GM23338 (cell line): ENCODE data around the gene EDEM3. TPM values are rescaled to one million over a fixed set of nuclear protein-coding genes. Genes with fewer than 3 reads are reported as not detected.

Source experiments
- ATAC-seq: fragments of 200-7000 bp; cut with Tn5 transposase; 3 replicates; pipeline ENCODE4 v1.9.1; 2020
- DNase-seq: peaks from one replicate; pipeline ENCODE4 v3.0.0-alpha.2; 2015; ENCODE audit warnings: low spot score
- H2AFZ ChIP-seq: fragments of 200-600 bp; sonication (generic); 2 replicates; pipeline ENCODE4 v1.8.0; 2016; ENCODE audit warnings: antibody characterized with exemption, mild to moderate bottlenecking, moderate library complexity
- H3F3A ChIP-seq: fragments of 200-600 bp; sonication (generic); replicated peaks from 2 replicates; pipeline ENCODE4 v1.8.0; 2017; ENCODE audit warnings: antibody characterized with exemption, mixed run types, low read depth
- H3K27ac ChIP-seq: fragments of 200-600 bp; sonication (generic); 2 replicates; pipeline ENCODE4 v1.6.1; 2016; ENCODE audit warnings: low read depth
- H3K27me3 ChIP-seq: fragments of 200-600 bp; sonication (generic); 2 replicates; pipeline ENCODE4 v1.8.0; 2016; ENCODE audit warnings: mild to moderate bottlenecking, mixed run types, moderate library complexity; ENCODE audit not compliant: insufficient read depth
- H3K36me3 ChIP-seq: fragments of 200-600 bp; sonication (generic); 2 replicates; pipeline ENCODE4 v1.8.0; 2016; ENCODE audit warnings: mild to moderate bottlenecking; ENCODE audit not compliant: insufficient read depth
- H3K4me1 ChIP-seq: fragments of 200-600 bp; sonication (generic); 2 replicates; pipeline ENCODE4 v1.8.0; 2016; ENCODE audit warnings: mild to moderate bottlenecking, moderate library complexity; ENCODE audit not compliant: insufficient read depth
- H3K4me2 ChIP-seq: fragments of 200-600 bp; sonication (generic); 2 replicates; pipeline ENCODE4 v1.7.1; 2017; ENCODE audit warnings: mixed run types
- H3K4me3 ChIP-seq: fragments of 200-600 bp; sonication (generic); 2 replicates; pipeline ENCODE4 v1.6.1; 2016; ENCODE audit warnings: mixed run types
- H3K79me2 ChIP-seq: fragments of 200-600 bp; sonication (generic); replicated peaks from 2 replicates; pipeline ENCODE4 v1.8.0; 2017; ENCODE audit warnings: mild to moderate bottlenecking; ENCODE audit not compliant: insufficient read depth
- H3K9me2 ChIP-seq: fragments of 200-600 bp; sonication (generic); 2 replicates; pipeline ENCODE4 v1.8.0; 2017; ENCODE audit not compliant: insufficient read depth
- H4K20me1 ChIP-seq: fragments of 200-600 bp; sonication (generic); replicated peaks from 2 replicates; pipeline ENCODE4 v1.8.0; 2017; ENCODE audit warnings: mild to moderate bottlenecking; ENCODE audit not compliant: insufficient read depth
- H3K27ac Mint-ChIP-seq: 2 replicates; pipeline ENCODE4 v1.8.0; 2020; ENCODE audit warnings: inconsistent platforms, mild to moderate bottlenecking, moderate library complexity, mixed read lengths
- H3K27me3 Mint-ChIP-seq: 3 replicates; pipeline ENCODE4 v1.8.0; 2022; ENCODE audit warnings: low read depth, mild to moderate bottlenecking, moderate library complexity, mixed read lengths, inconsistent platforms; ENCODE audit not compliant: insufficient read depth, poor library complexity
- H3K36me3 Mint-ChIP-seq: 3 replicates; pipeline ENCODE4 v1.8.0; 2021; ENCODE audit warnings: low read depth, mild to moderate bottlenecking, inconsistent platforms, moderate library complexity, mixed read lengths
- H3K4me1 Mint-ChIP-seq: 3 replicates; pipeline ENCODE4 v1.8.0; 2020; ENCODE audit warnings: mild to moderate bottlenecking, inconsistent platforms, mixed read lengths
- H3K4me3 Mint-ChIP-seq: 3 replicates; pipeline ENCODE4 v1.8.0; 2021; ENCODE audit warnings: moderate library complexity, mild to moderate bottlenecking, inconsistent platforms, mixed read lengths
- H3K9me3 Mint-ChIP-seq: 3 replicates; pipeline ENCODE4 v1.8.0; 2020; ENCODE audit warnings: moderate library complexity, mild to moderate bottlenecking, inconsistent platforms, mixed read lengths
- CREB1 ChIP-seq: fragments of 250-450 bp; sonication (Bioruptor Pico); IDR thresholded peaks from 2 replicates; pipeline ENCODE4 v1.5.0; 2020; ENCODE audit warnings: low read depth, mild to moderate bottlenecking, moderate library complexity
- EZH2 ChIP-seq: fragments of 200-600 bp; sonication (generic); IDR thresholded peaks from one replicate; pipeline ENCODE4 v1.8.0; 2017; ENCODE audit warnings: antibody characterized with exemption, mild to moderate bottlenecking, low read depth; ENCODE audit not compliant: unreplicated experiment
- EZH2phosphoT487 ChIP-seq: fragments of 200-600 bp; sonication (generic); IDR thresholded peaks from one replicate; pipeline ENCODE4 v1.8.1; 2018; ENCODE audit warnings: antibody characterized with exemption; ENCODE audit not compliant: unreplicated experiment
- JUNB ChIP-seq: IDR thresholded peaks from one replicate; pipeline ENCODE4 v1.6.1; 2016; ENCODE audit warnings: antibody characterized with exemption; ENCODE audit not compliant: unreplicated experiment
- NANOG ChIP-seq: IDR thresholded peaks from 2 replicates; pipeline ENCODE4 v1.6.1; 2016; ENCODE audit warnings: antibody characterized with exemption, borderline replicate concordance
- POLR2AphosphoS5 ChIP-seq: IDR thresholded peaks from 2 replicates; pipeline ENCODE4 v1.6.1; 2016; ENCODE audit warnings: antibody characterized with exemption, low read depth
- STAT1 ChIP-seq: IDR thresholded peaks from one replicate; pipeline ENCODE4 v1.6.1; 2016; ENCODE audit warnings: antibody characterized with exemption; ENCODE audit not compliant: unreplicated experiment
- ZNF331 ChIP-seq: fragments of 250-450 bp; sonication (Bioruptor Pico); IDR thresholded peaks from 2 replicates; pipeline ENCODE4 v1.5.0; 2020; ENCODE audit warnings: low read depth, mild to moderate bottlenecking, moderate library complexity
- polyA plus RNA-seq: library from polyadenylated mRNA; unstranded; fragments of >200 nt; fragmentation: Nextera tagmentation; extraction: Ambion mirVana; gene quantifications from 2 replicates; pipeline ENCODE4 v1.2.1, GENCODE V29; 2016
- total RNA-seq: library from RNA; depleted of rRNA; stranded (reverse); fragments of >200 nt; shearing (Covaris generic); gene quantifications from 2 replicates; pipeline ENCODE4 v1.2.3, GENCODE V29; 2014
- TF ChIP-seq, protein P1 (sequence below), 2 experiments: fragments of 200-600 bp in 1 of 2; sonication (generic) in 1 of 2; conservative IDR thresholded peaks; 2 replicates each; pipeline versions ENCODE4 v1.5.1 to v1.6.1; 2016 to 2017; ENCODE audit warnings: antibody characterized with exemption in 2 of 2, low read depth in 2 of 2, mild to moderate bottlenecking in 2 of 2, moderate library complexity in 1 of 2
- TF ChIP-seq, protein P2 (sequence below): IDR thresholded peaks from one replicate; pipeline ENCODE4 v1.6.1; 2018; ENCODE audit warnings: antibody characterized with exemption; ENCODE audit not compliant: unreplicated experiment
- TF ChIP-seq, protein P3 (sequence below): IDR thresholded peaks from 2 replicates; pipeline ENCODE4 v1.6.1; 2016; ENCODE audit warnings: antibody characterized with exemption
- TF ChIP-seq, protein P4 (sequence below): fragments of 250-450 bp; sonication (Bioruptor Pico); IDR thresholded peaks from 2 replicates; pipeline ENCODE4 v1.5.0; 2020; ENCODE audit warnings: mild to moderate bottlenecking, moderate library complexity

Gene EDEM3
- total and polyA plus RNA-seq, 2 experiments from 2014 or later = 4.8 to 11.5 TPM

DNA sequence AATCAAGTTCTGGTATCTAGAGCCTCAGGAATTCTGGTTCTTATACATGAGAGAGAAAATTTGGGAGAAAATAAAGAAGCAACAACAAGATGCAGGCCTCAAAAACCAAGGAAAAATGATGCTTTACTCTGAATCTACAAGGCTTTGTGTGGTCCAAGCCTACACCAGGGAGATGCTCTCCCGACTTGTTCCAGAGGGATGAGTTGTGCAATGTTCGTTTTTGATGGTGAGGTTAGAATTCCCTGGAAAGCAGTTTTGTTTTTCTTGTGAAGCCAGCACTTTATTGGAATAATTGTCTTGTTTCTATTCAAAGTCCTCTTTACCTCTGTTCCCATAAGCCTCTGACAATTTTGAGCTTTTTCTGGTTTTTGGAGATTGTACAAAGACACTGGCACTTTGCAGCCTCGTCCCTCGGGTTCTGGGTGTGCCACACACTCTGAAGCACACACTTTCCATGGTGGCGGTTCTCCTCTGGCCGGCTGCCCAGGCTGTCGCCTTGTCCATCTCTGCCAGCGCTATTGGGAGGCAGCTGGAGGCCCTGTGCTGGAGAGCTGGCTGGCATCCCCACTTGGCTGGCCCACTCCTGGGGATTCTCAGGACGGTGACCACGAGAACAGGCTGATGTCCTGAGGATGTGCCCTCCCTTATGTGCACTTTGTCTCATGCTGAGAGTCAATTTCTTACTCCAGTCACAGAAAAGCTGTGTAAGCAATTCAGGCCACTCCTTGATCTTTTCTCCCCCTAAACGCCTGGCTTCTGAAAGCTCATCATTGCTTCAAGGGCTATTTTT, 70.2 kb downstream of the EDEM3 start:
- Histone ChIP-seq H3K4me1 (no peaks in the 10 kb centered on the region; the same call in 1 of the 2 replicates), H3K27me3 (no peaks in the 10 kb centered on the region), H3K4me3 (no peak overlapping the region), H3K4me2 (no peak overlapping the region), H3F3A (no peaks in the 10 kb centered on the region), H2AFZ (no peak overlapping the region; the same call in none of the 2 replicates), H3K36me3 (no peaks in the 10 kb centered on the region), H3K79me2 (no peaks in the 10 kb centered on the region), H3K27ac (no peak overlapping the region), H4K20me1 (no peaks in the 10 kb centered on the region), H3K9me2 (no peaks in the 10 kb centered on the region)
- ATAC-seq (no peak), DNase-seq (no peak)
- no peaks in the 10 kb centered on the region for H3K27me3 Mint-ChIP-seq
- no peak overlapping the region for H3K27ac Mint-ChIP-seq
- no peak overlapping the region for H3K4me3 Mint-ChIP-seq
- H3K9me3 Mint-ChIP-seq = peaks cover 11% of the 10 kb centered on the region
- TF ChIP-seq NANOG = no peak
- TF ChIP-seq POLR2AphosphoS5 = no peak
- no peak for TF ChIP-seq STAT1
- TF ChIP-seq, protein P1, sequence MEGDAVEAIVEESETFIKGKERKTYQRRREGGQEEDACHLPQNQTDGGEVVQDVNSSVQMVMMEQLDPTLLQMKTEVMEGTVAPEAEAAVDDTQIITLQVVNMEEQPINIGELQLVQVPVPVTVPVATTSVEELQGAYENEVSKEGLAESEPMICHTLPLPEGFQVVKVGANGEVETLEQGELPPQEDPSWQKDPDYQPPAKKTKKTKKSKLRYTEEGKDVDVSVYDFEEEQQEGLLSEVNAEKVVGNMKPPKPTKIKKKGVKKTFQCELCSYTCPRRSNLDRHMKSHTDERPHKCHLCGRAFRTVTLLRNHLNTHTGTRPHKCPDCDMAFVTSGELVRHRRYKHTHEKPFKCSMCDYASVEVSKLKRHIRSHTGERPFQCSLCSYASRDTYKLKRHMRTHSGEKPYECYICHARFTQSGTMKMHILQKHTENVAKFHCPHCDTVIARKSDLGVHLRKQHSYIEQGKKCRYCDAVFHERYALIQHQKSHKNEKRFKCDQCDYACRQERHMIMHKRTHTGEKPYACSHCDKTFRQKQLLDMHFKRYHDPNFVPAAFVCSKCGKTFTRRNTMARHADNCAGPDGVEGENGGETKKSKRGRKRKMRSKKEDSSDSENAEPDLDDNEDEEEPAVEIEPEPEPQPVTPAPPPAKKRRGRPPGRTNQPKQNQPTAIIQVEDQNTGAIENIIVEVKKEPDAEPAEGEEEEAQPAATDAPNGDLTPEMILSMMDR (conservative IDR thresholded peaks at IDR 0.05; ENCODE audit: low read depth in 2 of 2) = no peak
- TF ChIP-seq, protein P2, sequence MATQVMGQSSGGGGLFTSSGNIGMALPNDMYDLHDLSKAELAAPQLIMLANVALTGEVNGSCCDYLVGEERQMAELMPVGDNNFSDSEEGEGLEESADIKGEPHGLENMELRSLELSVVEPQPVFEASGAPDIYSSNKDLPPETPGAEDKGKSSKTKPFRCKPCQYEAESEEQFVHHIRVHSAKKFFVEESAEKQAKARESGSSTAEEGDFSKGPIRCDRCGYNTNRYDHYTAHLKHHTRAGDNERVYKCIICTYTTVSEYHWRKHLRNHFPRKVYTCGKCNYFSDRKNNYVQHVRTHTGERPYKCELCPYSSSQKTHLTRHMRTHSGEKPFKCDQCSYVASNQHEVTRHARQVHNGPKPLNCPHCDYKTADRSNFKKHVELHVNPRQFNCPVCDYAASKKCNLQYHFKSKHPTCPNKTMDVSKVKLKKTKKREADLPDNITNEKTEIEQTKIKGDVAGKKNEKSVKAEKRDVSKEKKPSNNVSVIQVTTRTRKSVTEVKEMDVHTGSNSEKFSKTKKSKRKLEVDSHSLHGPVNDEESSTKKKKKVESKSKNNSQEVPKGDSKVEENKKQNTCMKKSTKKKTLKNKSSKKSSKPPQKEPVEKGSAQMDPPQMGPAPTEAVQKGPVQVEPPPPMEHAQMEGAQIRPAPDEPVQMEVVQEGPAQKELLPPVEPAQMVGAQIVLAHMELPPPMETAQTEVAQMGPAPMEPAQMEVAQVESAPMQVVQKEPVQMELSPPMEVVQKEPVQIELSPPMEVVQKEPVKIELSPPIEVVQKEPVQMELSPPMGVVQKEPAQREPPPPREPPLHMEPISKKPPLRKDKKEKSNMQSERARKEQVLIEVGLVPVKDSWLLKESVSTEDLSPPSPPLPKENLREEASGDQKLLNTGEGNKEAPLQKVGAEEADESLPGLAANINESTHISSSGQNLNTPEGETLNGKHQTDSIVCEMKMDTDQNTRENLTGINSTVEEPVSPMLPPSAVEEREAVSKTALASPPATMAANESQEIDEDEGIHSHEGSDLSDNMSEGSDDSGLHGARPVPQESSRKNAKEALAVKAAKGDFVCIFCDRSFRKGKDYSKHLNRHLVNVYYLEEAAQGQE = no peak
- TF ChIP-seq EZH2phosphoT487 = no peak
- TF ChIP-seq, protein P3, sequence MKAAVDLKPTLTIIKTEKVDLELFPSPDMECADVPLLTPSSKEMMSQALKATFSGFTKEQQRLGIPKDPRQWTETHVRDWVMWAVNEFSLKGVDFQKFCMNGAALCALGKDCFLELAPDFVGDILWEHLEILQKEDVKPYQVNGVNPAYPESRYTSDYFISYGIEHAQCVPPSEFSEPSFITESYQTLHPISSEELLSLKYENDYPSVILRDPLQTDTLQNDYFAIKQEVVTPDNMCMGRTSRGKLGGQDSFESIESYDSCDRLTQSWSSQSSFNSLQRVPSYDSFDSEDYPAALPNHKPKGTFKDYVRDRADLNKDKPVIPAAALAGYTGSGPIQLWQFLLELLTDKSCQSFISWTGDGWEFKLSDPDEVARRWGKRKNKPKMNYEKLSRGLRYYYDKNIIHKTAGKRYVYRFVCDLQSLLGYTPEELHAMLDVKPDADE = no peak
- no peak for TF ChIP-seq JUNB
- TF ChIP-seq ZNF331 = no peak
- TF ChIP-seq EZH2 = no peak
- TF ChIP-seq, protein P4, sequence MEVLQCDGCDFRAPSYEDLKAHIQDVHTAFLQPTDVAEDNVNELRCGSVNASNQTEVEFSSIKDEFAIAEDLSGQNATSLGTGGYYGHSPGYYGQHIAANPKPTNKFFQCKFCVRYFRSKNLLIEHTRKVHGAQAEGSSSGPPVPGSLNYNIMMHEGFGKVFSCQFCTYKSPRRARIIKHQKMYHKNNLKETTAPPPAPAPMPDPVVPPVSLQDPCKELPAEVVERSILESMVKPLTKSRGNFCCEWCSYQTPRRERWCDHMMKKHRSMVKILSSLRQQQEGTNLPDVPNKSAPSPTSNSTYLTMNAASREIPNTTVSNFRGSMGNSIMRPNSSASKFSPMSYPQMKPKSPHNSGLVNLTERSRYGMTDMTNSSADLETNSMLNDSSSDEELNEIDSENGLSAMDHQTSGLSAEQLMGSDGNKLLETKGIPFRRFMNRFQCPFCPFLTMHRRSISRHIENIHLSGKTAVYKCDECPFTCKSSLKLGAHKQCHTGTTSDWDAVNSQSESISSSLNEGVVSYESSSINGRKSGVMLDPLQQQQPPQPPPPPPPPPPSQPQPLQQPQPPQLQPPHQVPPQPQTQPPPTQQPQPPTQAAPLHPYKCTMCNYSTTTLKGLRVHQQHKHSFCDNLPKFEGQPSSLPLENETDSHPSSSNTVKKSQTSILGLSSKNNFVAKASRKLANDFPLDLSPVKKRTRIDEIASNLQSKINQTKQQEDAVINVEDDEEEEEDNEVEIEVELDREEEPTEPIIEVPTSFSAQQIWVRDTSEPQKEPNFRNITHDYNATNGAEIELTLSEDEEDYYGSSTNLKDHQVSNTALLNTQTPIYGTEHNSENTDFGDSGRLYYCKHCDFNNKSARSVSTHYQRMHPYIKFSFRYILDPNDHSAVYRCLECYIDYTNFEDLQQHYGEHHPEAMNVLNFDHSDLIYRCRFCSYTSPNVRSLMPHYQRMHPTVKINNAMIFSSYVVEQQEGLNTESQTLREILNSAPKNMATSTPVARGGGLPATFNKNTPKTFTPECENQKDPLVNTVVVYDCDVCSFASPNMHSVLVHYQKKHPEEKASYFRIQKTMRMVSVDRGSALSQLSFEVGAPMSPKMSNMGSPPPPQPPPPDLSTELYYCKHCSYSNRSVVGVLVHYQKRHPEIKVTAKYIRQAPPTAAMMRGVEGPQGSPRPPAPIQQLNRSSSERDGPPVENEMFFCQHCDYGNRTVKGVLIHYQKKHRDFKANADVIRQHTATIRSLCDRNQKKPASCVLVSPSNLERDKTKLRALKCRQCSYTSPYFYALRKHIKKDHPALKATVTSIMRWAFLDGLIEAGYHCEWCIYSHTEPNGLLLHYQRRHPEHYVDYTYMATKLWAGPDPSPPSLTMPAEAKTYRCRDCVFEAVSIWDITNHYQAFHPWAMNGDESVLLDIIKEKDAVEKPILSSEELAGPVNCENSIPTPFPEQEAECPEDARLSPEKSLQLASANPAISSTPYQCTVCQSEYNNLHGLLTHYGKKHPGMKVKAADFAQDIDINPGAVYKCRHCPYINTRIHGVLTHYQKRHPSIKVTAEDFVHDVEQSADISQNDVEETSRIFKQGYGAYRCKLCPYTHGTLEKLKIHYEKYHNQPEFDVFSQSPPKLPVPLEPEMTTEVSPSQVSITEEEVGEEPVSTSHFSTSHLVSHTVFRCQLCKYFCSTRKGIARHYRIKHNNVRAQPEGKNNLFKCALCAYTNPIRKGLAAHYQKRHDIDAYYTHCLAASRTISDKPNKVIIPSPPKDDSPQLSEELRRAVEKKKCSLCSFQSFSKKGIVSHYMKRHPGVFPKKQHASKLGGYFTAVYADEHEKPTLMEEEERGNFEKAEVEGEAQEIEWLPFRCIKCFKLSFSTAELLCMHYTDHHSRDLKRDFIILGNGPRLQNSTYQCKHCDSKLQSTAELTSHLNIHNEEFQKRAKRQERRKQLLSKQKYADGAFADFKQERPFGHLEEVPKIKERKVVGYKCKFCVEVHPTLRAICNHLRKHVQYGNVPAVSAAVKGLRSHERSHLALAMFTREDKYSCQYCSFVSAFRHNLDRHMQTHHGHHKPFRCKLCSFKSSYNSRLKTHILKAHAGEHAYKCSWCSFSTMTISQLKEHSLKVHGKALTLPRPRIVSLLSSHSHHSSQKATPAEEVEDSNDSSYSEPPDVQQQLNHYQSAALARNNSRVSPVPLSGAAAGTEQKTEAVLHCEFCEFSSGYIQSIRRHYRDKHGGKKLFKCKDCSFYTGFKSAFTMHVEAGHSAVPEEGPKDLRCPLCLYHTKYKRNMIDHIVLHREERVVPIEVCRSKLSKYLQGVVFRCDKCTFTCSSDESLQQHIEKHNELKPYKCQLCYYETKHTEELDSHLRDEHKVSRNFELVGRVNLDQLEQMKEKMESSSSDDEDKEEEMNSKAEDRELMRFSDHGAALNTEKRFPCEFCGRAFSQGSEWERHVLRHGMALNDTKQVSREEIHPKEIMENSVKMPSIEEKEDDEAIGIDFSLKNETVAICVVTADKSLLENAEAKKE (CRISPR knock-in tag) = no peak
- no peak for TF ChIP-seq CREB1
- H3K4me1 Mint-ChIP-seq = peaks cover 6% of the 10 kb centered on the region
- H3K36me3 Mint-ChIP-seq = 0 out of 3 replicates have a peak, but pooled peaks cover 3% of the 10 kb centered on the region
